Left lung (tissue), 10 donors: ENCODE measurements around the gene RAI1. TPM values are rescaled to one million over a fixed set of nuclear protein-coding genes. Genes with fewer than 3 reads are reported as not detected.

Experiments used
- ATAC-seq: fragments of 200-7000 bp; cut with Tn5 transposase; one replicate; pipeline ENCODE4 v1.9.1; 2020; ENCODE audit warnings: moderate library complexity
- DNase-seq, 4 donors: peaks; one replicate each; pipeline ENCODE4 v3.0.0-alpha.2; 2013 to 2020
- H3K27ac ChIP-seq, 2 donors: fragments of 200-600 bp; sonication (generic) in 1 of 2; one replicate each; pipeline versions ENCODE4 v1.5.0 to v1.8.0; 2020 to 2021
- H3K27me3 ChIP-seq, 2 donors: fragments of 200-600 bp; sonication (generic) in 1 of 2; one replicate each; pipeline versions ENCODE4 v1.5.0 to v1.8.0; 2020 to 2021
- H3K36me3 ChIP-seq, 2 donors: fragments of 200-600 bp; sonication (generic) in 1 of 2; one replicate each; pipeline versions ENCODE4 v1.5.0 to v1.8.0; 2020 to 2021
- H3K4me1 ChIP-seq, 2 donors: fragments of 200-600 bp; one replicate each; pipeline ENCODE4 v1.8.0; 2021
- H3K4me3 ChIP-seq, 2 donors: fragments of 200-600 bp; sonication (generic) in 1 of 2; one replicate each; pipeline versions ENCODE4 v1.5.0 to v1.8.0; 2020 to 2021; ENCODE audit warnings: mild to moderate bottlenecking in 1 of 2
- H3K9me3 ChIP-seq, 2 donors: fragments of 200-600 bp; sonication (generic) in 1 of 2; one replicate each; pipeline versions ENCODE4 v1.5.0 to v1.8.0; 2020 to 2021
- intact Hi-C, 2 donors: fragments of 100-400 bp; cut with DNase I; formaldehyde crosslinking; loops; one replicate each; pipeline versions ENCODE4 v1.11.2 to v1.14.2; 2022
- polyA plus RNA-seq, 6 donors: library from polyadenylated mRNA; unstranded; fragments of 120-200 nt; gene quantifications; one replicate each; pipeline ENCODE4 v1.2.1, GENCODE V29; 2013; ENCODE audit not compliant: insufficient read length in 6 of 6
- total RNA-seq, 2 donors: library from RNA; stranded (reverse); fragmentation: NEBNext Ultra II Directional; extraction: Animal tissue kit (Norgen Biotek cat#: 25700); gene quantifications; one replicate each; pipeline ENCODE4 v1.2.1, GENCODE V29; 2021
- TF ChIP-seq, protein P1 (sequence below), 2 donors: fragments of 200-600 bp; sonication (generic) in 1 of 2; IDR thresholded peaks; one replicate each; pipeline versions ENCODE4 v1.5.0 to v1.8.0; 2021; ENCODE audit warnings: antibody characterized with exemption in 2 of 2
- donor health status: DM: no; HTN: yes; CAD: no.
- donor health status: DM: no; HTN: no; CAD: no.

The RAI1 gene
- total and polyA plus RNA-seq, 8 donors = 28.8 to 43.8 (median 34.7) TPM

DNA sequence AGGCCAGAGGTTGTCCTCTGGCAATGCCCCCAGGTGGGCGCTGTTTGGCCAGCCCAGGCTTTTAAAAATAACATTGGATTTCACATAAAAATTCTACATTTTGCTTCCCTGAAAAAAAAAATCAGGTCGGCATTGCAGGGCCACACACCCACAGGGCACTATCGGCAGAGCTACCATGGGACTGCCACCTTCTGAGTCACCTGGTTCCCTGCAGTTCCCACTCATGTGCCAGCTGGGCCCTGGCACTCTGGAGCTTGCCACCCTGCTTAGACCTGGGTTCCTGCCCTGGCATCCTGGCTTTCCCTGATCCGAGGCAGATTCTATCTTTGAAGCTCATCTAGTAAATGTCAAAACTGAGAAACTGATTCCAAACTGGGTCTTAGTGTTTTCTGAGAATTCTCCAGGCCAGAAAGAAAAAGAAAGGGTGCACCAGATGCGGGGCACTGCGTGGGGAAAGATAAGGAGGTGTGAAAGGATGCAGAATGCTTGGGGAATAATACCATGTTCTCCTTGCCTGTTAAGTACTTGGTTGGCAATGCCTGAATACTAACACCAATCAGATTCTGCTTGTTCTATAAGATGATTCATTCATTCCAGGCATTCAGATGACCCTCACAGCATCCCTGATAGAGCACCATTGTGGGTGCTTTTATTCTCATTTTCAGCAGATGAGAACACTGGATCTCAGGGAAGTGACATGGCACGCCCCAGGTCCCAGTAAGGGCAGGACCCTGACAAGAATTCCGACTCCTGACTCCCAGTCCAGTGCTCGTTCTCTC, 51.8 kb downstream of the RAI1 start:
- H3K4me1 ChIP-seq = peaks cover 4 to 46% of the 10 kb centered on the region in 2 donors
- no peak overlapping the region for H3K27ac ChIP-seq
- intact Hi-C loops = no loop called here

GRCh38 chr17:17736205-17737183, 55.2 kb downstream of the RAI1 start:
- H3K9me3 ChIP-seq = no peaks in the 10 kb centered on the region
- no peak overlapping the region for H3K4me3 ChIP-seq
- H3K27me3 ChIP-seq = no peaks in the 10 kb centered on the region
- H3K36me3 ChIP-seq = peaks cover 0 to 4% of the 10 kb centered on the region in 2 donors
- intact Hi-C loops = no loop called here
- ATAC-seq = no peak
- TF ChIP-seq, protein P1, sequence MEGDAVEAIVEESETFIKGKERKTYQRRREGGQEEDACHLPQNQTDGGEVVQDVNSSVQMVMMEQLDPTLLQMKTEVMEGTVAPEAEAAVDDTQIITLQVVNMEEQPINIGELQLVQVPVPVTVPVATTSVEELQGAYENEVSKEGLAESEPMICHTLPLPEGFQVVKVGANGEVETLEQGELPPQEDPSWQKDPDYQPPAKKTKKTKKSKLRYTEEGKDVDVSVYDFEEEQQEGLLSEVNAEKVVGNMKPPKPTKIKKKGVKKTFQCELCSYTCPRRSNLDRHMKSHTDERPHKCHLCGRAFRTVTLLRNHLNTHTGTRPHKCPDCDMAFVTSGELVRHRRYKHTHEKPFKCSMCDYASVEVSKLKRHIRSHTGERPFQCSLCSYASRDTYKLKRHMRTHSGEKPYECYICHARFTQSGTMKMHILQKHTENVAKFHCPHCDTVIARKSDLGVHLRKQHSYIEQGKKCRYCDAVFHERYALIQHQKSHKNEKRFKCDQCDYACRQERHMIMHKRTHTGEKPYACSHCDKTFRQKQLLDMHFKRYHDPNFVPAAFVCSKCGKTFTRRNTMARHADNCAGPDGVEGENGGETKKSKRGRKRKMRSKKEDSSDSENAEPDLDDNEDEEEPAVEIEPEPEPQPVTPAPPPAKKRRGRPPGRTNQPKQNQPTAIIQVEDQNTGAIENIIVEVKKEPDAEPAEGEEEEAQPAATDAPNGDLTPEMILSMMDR (IDR thresholded peaks at IDR 0.05) = no peak
- H3K27ac ChIP-seq = no peak overlapping the region
- no peak for DNase-seq
- peaks cover 31 to 54% of the 10 kb centered on the region in 2 donors for H3K4me1 ChIP-seq

More for the DNA sequence above, 51.8 kb downstream of the RAI1 start:
- Histone ChIP-seq H3K27me3 (no peaks in the 10 kb centered on the region), H3K36me3 (peaks cover 0 to 4% of the 10 kb centered on the region in 2 donors), H3K9me3 (no peaks in the 10 kb centered on the region), H3K4me3 (no peak overlapping the region)
- DNase-seq = no peak
- ATAC-seq = no peak
- TF ChIP-seq, protein P1 (IDR thresholded peaks at IDR 0.05) = no peak

DNA sequence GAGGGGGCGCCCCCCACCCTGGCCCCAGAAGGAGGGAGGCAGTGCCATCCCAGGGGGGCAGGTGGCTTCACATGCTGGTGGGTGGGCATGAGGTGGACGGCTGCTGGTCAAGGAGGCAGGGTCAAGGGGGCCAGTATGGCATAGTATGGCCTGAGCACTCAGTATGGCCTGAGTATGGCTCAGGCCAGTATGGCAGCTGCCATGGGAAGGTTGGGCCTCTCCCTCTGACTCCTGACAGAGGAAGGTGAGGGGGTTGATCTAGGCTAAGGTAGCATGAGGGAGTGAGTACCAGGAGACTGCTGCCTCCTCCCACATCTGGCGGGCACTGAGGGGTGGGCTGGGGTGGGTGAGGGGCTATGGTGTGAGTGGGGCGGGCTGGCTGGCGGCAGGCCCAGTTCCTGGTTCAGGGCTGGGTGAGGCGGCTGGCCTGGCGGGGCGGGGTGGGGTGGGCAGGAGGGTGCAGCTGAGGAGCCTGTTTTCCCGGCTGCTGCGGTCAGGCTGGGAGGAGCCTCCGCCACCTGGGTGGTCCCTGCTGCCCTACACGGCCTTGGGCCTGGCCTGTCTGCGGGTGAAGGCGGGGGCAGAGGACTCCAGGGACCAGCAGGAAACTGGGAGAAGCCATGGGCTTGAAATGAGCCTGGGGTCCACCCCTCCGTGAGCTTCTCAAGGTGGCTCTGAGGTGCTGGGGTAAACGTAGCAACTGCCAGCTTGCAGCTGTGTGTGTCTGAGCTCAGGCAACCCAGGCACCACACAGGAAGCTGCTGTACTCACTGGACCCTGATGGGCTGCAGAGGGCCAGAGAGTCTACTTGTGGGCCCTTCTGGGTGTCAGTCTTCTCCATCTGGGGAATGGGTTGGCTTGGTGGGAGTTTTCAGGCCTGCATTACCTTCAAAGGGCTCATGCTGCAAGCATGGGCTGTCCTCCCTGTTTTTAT, 57.0 kb downstream of the RAI1 start:
- intact Hi-C loops = no loop called here
- TF ChIP-seq, protein P1 (IDR thresholded peaks at IDR 0.05) = no peak
- Histone ChIP-seq H3K4me1 (peaks cover 34 to 59% of the 10 kb centered on the region in 2 donors), H3K27ac (peak overlapping the region; percentile 50 to 53), H3K9me3 (no peaks in the 10 kb centered on the region), H3K27me3 (no peaks in the 10 kb centered on the region), H3K4me3 (no peak overlapping the region), H3K36me3 (no peaks in the 10 kb centered on the region)
- DNase-seq (peak in 1 of 4 donors; percentile 79), ATAC-seq (peak; percentile 69)

DNA sequence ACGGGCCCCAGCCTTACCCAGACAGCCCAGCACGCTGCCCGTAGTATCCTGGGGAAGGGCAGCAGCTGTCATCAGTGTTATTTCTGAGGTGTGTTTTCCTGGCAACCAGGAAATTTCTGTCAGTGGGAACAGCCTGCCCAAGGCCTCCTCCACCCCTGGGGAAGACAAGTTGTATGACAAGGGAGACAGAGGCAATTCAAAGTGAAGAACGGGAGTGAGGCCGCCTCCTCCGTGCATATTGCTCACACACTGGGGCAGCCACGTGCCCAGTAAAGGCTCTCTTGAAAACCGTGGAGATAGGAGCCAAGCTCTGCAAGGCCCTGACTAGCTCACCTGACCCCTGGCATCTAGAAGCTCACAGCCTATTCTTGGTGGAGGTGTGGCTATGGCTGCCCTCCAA, 57.6 kb downstream of the RAI1 start:
- intact Hi-C loops = no loop called here
- Histone ChIP-seq H3K4me1 (peaks cover 34 to 58% of the 10 kb centered on the region in 2 donors), H3K36me3 (no peaks in the 10 kb centered on the region), H3K9me3 (no peaks in the 10 kb centered on the region), H3K27ac (peak overlapping the region; percentile 50 to 53), H3K4me3 (no peak overlapping the region), H3K27me3 (no peaks in the 10 kb centered on the region)
- peak; percentile 68 for ATAC-seq
- TF ChIP-seq, protein P1 (IDR thresholded peaks at IDR 0.05) = no peak
- DNase-seq = no peak
